ENCODE measurements around the gene CSGALNACT2. TPM values are rescaled to one million over a fixed set of nuclear protein-coding genes. Genes with fewer than 3 reads are reported as not detected.

CSGALNACT2 gene
- total RNA-seq, 1 experiment from 2014 or later, result 30.0 TPM

DNA sequence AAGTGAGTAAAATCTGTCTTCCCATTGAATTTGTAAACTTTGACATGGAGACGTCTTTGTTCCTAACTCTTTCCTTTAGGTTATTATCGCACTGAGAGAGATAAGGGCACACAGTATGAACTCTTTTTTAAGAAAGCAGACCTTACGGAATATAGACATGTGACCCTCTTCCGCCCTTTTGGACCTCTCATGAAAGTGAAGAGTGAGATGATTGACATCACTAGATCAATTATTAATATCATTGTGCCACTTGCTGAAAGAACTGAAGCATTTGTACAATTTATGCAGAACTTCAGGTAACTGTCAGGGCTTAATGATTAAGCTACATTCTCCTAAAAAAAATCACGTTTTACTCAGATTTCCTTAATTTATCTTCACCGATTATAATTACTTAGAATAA, 20.4 kb downstream of the CSGALNACT2 start:
- H3K4me1 Mint-ChIP-seq (ENCODE audit: insufficient read depth, unreplicated experiment), result peaks cover 21% of the 10 kb centered on the region
- ChIA-PET POLR2A (no interaction called here), CTCF (no interaction called here)
- TF ChIP-seq, protein P1, sequence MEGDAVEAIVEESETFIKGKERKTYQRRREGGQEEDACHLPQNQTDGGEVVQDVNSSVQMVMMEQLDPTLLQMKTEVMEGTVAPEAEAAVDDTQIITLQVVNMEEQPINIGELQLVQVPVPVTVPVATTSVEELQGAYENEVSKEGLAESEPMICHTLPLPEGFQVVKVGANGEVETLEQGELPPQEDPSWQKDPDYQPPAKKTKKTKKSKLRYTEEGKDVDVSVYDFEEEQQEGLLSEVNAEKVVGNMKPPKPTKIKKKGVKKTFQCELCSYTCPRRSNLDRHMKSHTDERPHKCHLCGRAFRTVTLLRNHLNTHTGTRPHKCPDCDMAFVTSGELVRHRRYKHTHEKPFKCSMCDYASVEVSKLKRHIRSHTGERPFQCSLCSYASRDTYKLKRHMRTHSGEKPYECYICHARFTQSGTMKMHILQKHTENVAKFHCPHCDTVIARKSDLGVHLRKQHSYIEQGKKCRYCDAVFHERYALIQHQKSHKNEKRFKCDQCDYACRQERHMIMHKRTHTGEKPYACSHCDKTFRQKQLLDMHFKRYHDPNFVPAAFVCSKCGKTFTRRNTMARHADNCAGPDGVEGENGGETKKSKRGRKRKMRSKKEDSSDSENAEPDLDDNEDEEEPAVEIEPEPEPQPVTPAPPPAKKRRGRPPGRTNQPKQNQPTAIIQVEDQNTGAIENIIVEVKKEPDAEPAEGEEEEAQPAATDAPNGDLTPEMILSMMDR (IDR thresholded peaks at IDR 0.05; ENCODE audit: unreplicated experiment), result no peak
- H3K9me3 Mint-ChIP-seq (ENCODE audit: unreplicated experiment), result no peaks in the 10 kb centered on the region
- DNase-seq (ENCODE audit: unreplicated experiment), result no peak
- BruUV-seq (replicated peaks), result no TSS peak
- no peaks in the 10 kb centered on the region for H3K27me3 Mint-ChIP-seq (ENCODE audit: insufficient read depth, unreplicated experiment)
- H3K27ac Mint-ChIP-seq (ENCODE audit: low read depth, unreplicated experiment), result no peak overlapping the region
- H3K36me3 Mint-ChIP-seq (ENCODE audit: insufficient read depth, unreplicated experiment), result peaks cover 6% of the 10 kb centered on the region
- no peak overlapping the region for H3K4me3 Mint-ChIP-seq (ENCODE audit: unreplicated experiment)
- intact Hi-C loops (cut with micrococcal nuclease), result no loop called here

DNA sequence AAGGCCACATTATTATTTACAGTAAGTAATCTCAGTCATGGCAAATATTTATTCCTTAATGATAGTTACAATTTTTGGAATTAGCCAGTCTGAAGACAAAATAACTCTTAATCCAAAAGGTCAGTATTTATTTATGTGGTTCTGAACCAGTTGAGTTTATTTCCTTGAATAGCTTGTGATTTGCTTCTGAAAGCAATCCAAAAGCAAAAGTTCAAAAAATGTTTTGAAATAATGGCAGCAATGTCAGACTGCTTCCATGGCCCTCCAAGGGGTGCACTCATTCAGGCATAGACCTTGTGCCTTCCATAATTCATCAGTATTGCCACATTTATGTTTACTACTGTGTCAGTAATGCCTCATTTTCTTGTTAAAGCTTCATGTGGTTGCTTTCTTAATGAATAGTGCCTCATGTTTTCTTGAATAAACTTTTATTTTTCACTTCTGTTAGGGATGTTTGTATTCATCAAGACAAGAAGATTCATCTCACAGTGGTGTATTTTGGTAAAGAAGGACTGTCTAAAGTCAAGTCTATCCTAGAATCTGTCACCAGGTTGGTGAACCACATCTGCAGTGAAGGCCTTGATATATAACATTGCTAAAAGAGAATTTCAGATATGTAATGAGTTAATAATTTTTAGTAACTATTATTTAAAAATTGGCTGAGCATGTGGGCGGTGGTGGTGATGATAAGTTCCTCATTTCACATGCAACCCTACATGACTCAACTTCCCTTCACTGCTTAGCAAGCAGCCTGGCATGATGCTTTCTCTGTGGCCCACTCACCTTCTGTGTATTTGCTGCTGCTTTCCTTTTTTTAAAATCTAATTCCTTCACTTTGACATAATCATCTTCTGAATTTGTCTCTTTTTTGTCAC, 22.0 kb downstream of the CSGALNACT2 start:
- Mint-ChIP-seq H3K27ac (ENCODE audit: low read depth, unreplicated experiment) (peak overlapping the region; percentile 82), H3K9me3 (ENCODE audit: unreplicated experiment) (no peaks in the 10 kb centered on the region), H3K27me3 (ENCODE audit: insufficient read depth, unreplicated experiment) (no peaks in the 10 kb centered on the region), H3K4me3 (ENCODE audit: unreplicated experiment) (no peak overlapping the region), H3K4me1 (ENCODE audit: insufficient read depth, unreplicated experiment) (peaks cover 20% of the 10 kb centered on the region), H3K36me3 (ENCODE audit: insufficient read depth, unreplicated experiment) (peaks cover 13% of the 10 kb centered on the region)
- POLR2A ChIA-PET, result interaction anchor here (1.2 kb wide), 1 partner anchor 21 kb away, joined by 10 read pairs; no protein-coding TSS in a partner anchor
- TF ChIP-seq, protein P1 (IDR thresholded peaks at IDR 0.05; ENCODE audit: unreplicated experiment), result no peak
- CTCF ChIA-PET, result interaction anchor here (0.6 to 3.1 kb wide), 5 partner anchors 11 to 798 kb away, joined by 3 to 21 read pairs (median 3); no protein-coding TSS in a partner anchor
- no peak for DNase-seq (ENCODE audit: unreplicated experiment)
- intact Hi-C loops (cut with micrococcal nuclease), result no loop called here
- no TSS peak for BruUV-seq (replicated peaks)

DNA sequence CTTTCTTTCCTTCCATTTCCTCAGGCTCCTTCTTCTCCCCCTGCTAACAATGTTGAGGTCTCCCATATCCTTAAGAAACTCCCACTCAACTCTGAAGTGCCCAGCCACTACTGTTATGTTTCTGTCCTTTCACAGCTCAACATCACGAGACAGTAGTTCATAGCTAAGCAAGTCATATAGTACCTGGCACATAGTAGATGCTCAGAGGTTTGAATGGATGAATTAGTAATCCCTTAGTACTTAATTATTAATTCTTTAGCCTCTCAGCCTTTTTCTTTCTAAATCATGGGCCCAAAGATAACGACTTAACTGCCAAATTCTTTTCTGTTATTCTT, 22.6 kb downstream of the CSGALNACT2 start:
- no peaks in the 10 kb centered on the region for H3K9me3 Mint-ChIP-seq (ENCODE audit: unreplicated experiment)
- peaks cover 14% of the 10 kb centered on the region for H3K4me1 Mint-ChIP-seq (ENCODE audit: insufficient read depth, unreplicated experiment)
- H3K27me3 Mint-ChIP-seq (ENCODE audit: insufficient read depth, unreplicated experiment), result no peaks in the 10 kb centered on the region
- TSS peak; percentile 35 for BruUV-seq (replicated peaks)
- TF ChIP-seq, protein P1 (IDR thresholded peaks at IDR 0.05; ENCODE audit: unreplicated experiment), result no peak
- no peak overlapping the region for H3K4me3 Mint-ChIP-seq (ENCODE audit: unreplicated experiment)
- POLR2A ChIA-PET, result no interaction called here
- CTCF ChIA-PET, result interaction anchor here (3.1 kb wide), 1 partner anchor 10 kb away, joined by 21 read pairs; no protein-coding TSS in a partner anchor
- H3K27ac Mint-ChIP-seq (ENCODE audit: low read depth, unreplicated experiment), result peak overlapping the region; percentile 82
- intact Hi-C loops (cut with micrococcal nuclease), result no loop called here
- H3K36me3 Mint-ChIP-seq (ENCODE audit: insufficient read depth, unreplicated experiment), result peaks cover 13% of the 10 kb centered on the region
- DNase-seq (ENCODE audit: unreplicated experiment), result no peak

DNA sequence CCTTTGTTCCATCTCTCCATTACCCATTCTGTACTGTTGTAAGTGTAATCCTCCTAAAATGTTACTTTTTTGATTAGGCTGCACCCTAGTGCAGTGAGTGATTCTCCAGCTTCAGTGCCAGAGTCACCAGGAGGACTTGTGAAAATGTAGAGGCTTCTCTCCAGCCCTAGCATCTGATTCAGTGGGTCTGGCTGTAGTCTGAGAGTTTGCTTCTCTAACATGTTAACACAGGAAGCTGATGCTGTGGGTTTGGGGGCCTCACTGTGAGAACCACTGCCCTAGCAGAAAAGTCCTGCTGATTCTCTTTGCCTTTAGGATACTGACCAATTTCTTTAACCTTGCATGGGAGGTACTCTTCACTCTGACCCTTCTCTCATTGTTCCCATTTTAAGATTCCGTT, 24.4 kb downstream of the CSGALNACT2 start:
- Mint-ChIP-seq H3K27ac (ENCODE audit: low read depth, unreplicated experiment) (no peak overlapping the region), H3K4me1 (ENCODE audit: insufficient read depth, unreplicated experiment) (peaks cover 14% of the 10 kb centered on the region), H3K36me3 (ENCODE audit: insufficient read depth, unreplicated experiment) (peaks cover 13% of the 10 kb centered on the region), H3K27me3 (ENCODE audit: insufficient read depth, unreplicated experiment) (no peaks in the 10 kb centered on the region), H3K9me3 (ENCODE audit: unreplicated experiment) (no peaks in the 10 kb centered on the region), H3K4me3 (ENCODE audit: unreplicated experiment) (no peak overlapping the region)
- ChIA-PET POLR2A (interaction anchor here (0.5 to 1.3 kb wide), 2 partner anchors 24 to 712 kb away, joined by 3 read pairs; partner anchors contain the start of gene CSGALNACT2), CTCF (interaction anchor here (0.9 to 3.1 kb wide), 2 partner anchors 8 to 12 kb away, joined by 4 to 21 read pairs; no protein-coding TSS in a partner anchor)
- intact Hi-C loops (cut with micrococcal nuclease), result no loop called here
- DNase-seq (ENCODE audit: unreplicated experiment), result no peak
- TF ChIP-seq, protein P1 (IDR thresholded peaks at IDR 0.05; ENCODE audit: unreplicated experiment), result no peak
- BruUV-seq (replicated peaks), result no TSS peak

Measured in MCF 10A (cell line).